Gastroesophageal sphincter (tissue), 4 donors: ENCODE data around the gene LRRTM3. TPM values are rescaled to one million over a fixed set of nuclear protein-coding genes. Genes with fewer than 3 reads are reported as not detected.

Source experiments
- ATAC-seq: fragments of 150-250 bp; one replicate; pipeline ENCODE4 v1.9.1; 2016; ENCODE audit warnings: mild to moderate bottlenecking, moderate library complexity
- H3K27ac ChIP-seq, 4 donors: fragments of 200-600 bp; sonication (generic) in 3 of 4; 1 replicate in 3 of 4; 2 replicates in 1 of 4; pipeline ENCODE4 v1.5.1; 2016 to 2019
- H3K27me3 ChIP-seq: fragments of 200-600 bp; sonication (generic); one replicate; pipeline ENCODE4 v1.5.1; 2019
- H3K36me3 ChIP-seq, 2 donors: fragments of 200-600 bp; sonication (generic); one replicate each; pipeline ENCODE4 v1.5.1; 2019; ENCODE audit warnings: control low read depth in 1 of 2
- H3K4me1 ChIP-seq, 3 donors: fragments of 200-600 bp; sonication (generic); 1 replicate in 2 of 3; 2 replicates in 1 of 3; pipeline ENCODE4 v1.5.1; 2016 to 2019; ENCODE audit warnings: control low read depth in 2 of 3
- H3K4me3 ChIP-seq, 2 donors: fragments of 200-600 bp; sonication (generic); one replicate each; pipeline ENCODE4 v1.5.1; 2019; ENCODE audit warnings: mild to moderate bottlenecking in 1 of 2, moderate library complexity in 1 of 2
- H3K9me3 ChIP-seq, 3 donors: fragments of 200-600 bp; sonication (generic); one replicate each; pipeline ENCODE4 v1.5.1; 2017 to 2019; ENCODE audit warnings: control low read depth in 2 of 3
- CTCF ChIP-seq, 4 experiments: fragments of 200-600 bp in 2 of 4; fragments of 450-650 bp in 2 of 4; sonication (generic) in 1 of 4; IDR thresholded peaks; one replicate each; pipeline ENCODE4 v1.5.1; 2017 to 2019; ENCODE audit warnings: antibody characterized with exemption in 4 of 4, mild to moderate bottlenecking in 2 of 4, moderate library complexity in 2 of 4
- EP300 ChIP-seq: sonication (generic); formaldehyde crosslinking; IDR thresholded peaks from one replicate; pipeline ENCODE4 v1.6.1; 2017; ENCODE audit warnings: antibody characterized with exemption, mild to moderate bottlenecking
- POLR2A ChIP-seq, 2 donors: fragments of 450-650 bp; IDR thresholded peaks; one replicate each; pipeline ENCODE4 v1.6.1; 2017; ENCODE audit warnings: antibody characterized with exemption in 2 of 2, mild to moderate bottlenecking in 2 of 2, moderate library complexity in 1 of 2
- POLR2AphosphoS5 ChIP-seq: sonication (generic); formaldehyde crosslinking; IDR thresholded peaks from one replicate; pipeline ENCODE4 v1.6.1; 2017; ENCODE audit warnings: antibody characterized with exemption
- WGBS, 2 donors: methylation state at CpG; one replicate each; pipeline ENCODE4 v1.1.5; 2018; ENCODE audit warnings: low coverage in 1 of 2; 5-methylcytosine and 5-hydroxymethylcytosine counted together
- total RNA-seq, 4 donors: library from RNA; depleted of rRNA; stranded (reverse); fragments of >200 nt; gene quantifications; one replicate each; pipeline ENCODE4 v1.1.0, GENCODE V29; 2016

Gene LRRTM3
- total RNA-seq, 4 donors from 2014 or later = 0.16 to 0.35 (median 0.20) TPM; not detected in 1

- Histone ChIP-seq H3K27me3 (no peaks in the 10 kb centered on the region), H3K9me3 (no peaks in the 10 kb centered on the region), H3K4me1 (no peaks in the 10 kb centered on the region), H3K36me3 (no peaks in the 10 kb centered on the region), H3K27ac (no peak overlapping the region), H3K4me3 (no peak overlapping the region)
- ATAC-seq = no peak
- 75 to 80% methylated on average over 1 to 2 of the region's 2 CpGs for WGBS, 2 donors
- TF ChIP-seq EP300 = no peak
- TF ChIP-seq CTCF (IDR thresholded peaks at IDR 0.05) = no peak
These were observed 43.6 kb upstream of the LRRTM3 start for GRCh38 chr10:66882271-66882670.

- Histone ChIP-seq H3K36me3 (no peaks in the 10 kb centered on the region), H3K27ac (no peak overlapping the region), H3K4me3 (no peak overlapping the region), H3K9me3 (no peaks in the 10 kb centered on the region), H3K4me1 (no peaks in the 10 kb centered on the region), H3K27me3 (no peaks in the 10 kb centered on the region)
- TF ChIP-seq POLR2AphosphoS5 = no peak
- no peak for TF ChIP-seq POLR2A (IDR thresholded peaks at IDR 0.05)
- TF ChIP-seq EP300 = no peak
- no peak for TF ChIP-seq CTCF (IDR thresholded peaks at IDR 0.05)
- no peak for ATAC-seq
These were observed 39.0 kb upstream of the LRRTM3 start for GRCh38 chr10:66886848-66887247.

- TF ChIP-seq EP300 = no peak
- no peak for TF ChIP-seq POLR2AphosphoS5
- no peak for TF ChIP-seq POLR2A (IDR thresholded peaks at IDR 0.05)
- TF ChIP-seq CTCF (IDR thresholded peaks at IDR 0.05) = no peak
- Histone ChIP-seq H3K9me3 (no peaks in the 10 kb centered on the region), H3K27ac (no peak overlapping the region), H3K4me3 (no peak overlapping the region), H3K27me3 (no peaks in the 10 kb centered on the region), H3K36me3 (no peaks in the 10 kb centered on the region), H3K4me1 (no peaks in the 10 kb centered on the region)
- WGBS, 2 donors = 56% methylated on average over 1 of the region's 1 CpG; no CpG with 5 or more reads in 1 of the 2 donors
- ATAC-seq = no peak
These were observed 37.6 kb upstream of the LRRTM3 start for GRCh38 chr10:66888237-66888636.

- Histone ChIP-seq H3K4me1 (no peaks in the 10 kb centered on the region), H3K9me3 (peaks cover 0 to under 1% (median 0%) of the 10 kb centered on the region in 3 donors), H3K36me3 (no peaks in the 10 kb centered on the region), H3K4me3 (no peak overlapping the region), H3K27me3 (no peaks in the 10 kb centered on the region), H3K27ac (no peak overlapping the region)
- TF ChIP-seq CTCF (IDR thresholded peaks at IDR 0.05) (no peak), POLR2A (IDR thresholded peaks at IDR 0.05) (no peak), EP300 (no peak), POLR2AphosphoS5 (no peak)
- 0 to 39% methylated on average over 2 of the region's 2 CpGs for WGBS, 2 donors
- no peak for ATAC-seq
These were observed 33.0 kb upstream of the LRRTM3 start for GRCh38 chr10:66892871-66893270.

GRCh38 chr10:66910671-66911070, 15.2 kb upstream of the LRRTM3 start:
- no peak for ATAC-seq
- no peak overlapping the region for H3K4me3 ChIP-seq
- no peak overlapping the region for H3K27ac ChIP-seq
- 77 to 82% methylated on average over 5 of the region's 5 CpGs for WGBS, 2 donors
- H3K27me3 ChIP-seq = no peaks in the 10 kb centered on the region
- no peaks in the 10 kb centered on the region for H3K9me3 ChIP-seq
- H3K4me1 ChIP-seq = no peaks in the 10 kb centered on the region
- no peaks in the 10 kb centered on the region for H3K36me3 ChIP-seq
- no peak for TF ChIP-seq EP300
- no peak for TF ChIP-seq CTCF (IDR thresholded peaks at IDR 0.05)
- TF ChIP-seq POLR2AphosphoS5 = no peak
- TF ChIP-seq POLR2A (IDR thresholded peaks at IDR 0.05) = no peak
